Measurements from ENCODE around the gene GALNT15. TPM values are rescaled to one million over a fixed set of nuclear protein-coding genes. Genes with fewer than 3 reads are reported as not detected.
A peak's percentile ranks its signal among the peaks of the same experiment; 100 is the strongest.

Gene GALNT15
- total RNA-seq, 8 experiments from 2014 or later, result 0.23 to 41.3 (median 0.70) TPM; not detected in 1

GRCh38 chr3:16266714-16267113 is 92.2 kb downstream of the GALNT15 start:
- in situ Hi-C loops (cut with MboI; ENCODE audit: low pct_unique_long_range_greater_than_20kb in 2 of 9, low sequenced_read_pairs in 9 of 9, unreplicated experiment in 9 of 9), result no loop called here
- WGBS, 10 experiments, result 59 to 100% (median 89%) methylated on average over 1 to 3 of the region's 3 CpGs; no CpG with 5 or more reads in 1 of the 10 experiments
- Histone ChIP-seq H3K4me3 (peak overlapping the region in 2 of 5 donors; percentile 73 to 85), H3K4me1 (replicated peaks in 1 of 2) (peaks cover 0 to 32% of the 10 kb centered on the region in 2 donors), H3K27ac (no peak overlapping the region)
- ATAC-seq (replicated peaks in 6 of 8), result no peak

DNA sequence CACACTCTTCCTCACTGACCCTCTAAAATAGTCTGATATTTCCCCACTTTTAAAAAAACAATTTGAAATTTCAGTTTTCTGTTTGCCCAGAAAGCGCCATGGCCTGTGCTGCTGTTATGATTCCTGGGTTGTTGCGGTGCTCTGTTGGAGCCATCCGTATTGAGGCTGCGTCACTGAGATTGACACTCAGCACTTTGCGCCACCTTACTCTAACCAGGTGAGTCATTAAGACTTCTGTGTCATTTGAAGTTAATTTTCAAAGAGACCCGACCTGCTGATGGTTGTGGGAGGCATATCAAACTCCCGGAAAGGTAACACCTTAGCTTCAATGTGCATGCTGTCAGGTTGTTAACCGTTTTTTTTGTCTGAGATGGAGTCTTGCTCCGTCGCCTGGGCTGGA is 96.4 kb downstream of the GALNT15 start:
- no peak overlapping the region for H3K27ac ChIP-seq
- ATAC-seq (replicated peaks in 6 of 8), result no peak
- H3K4me3 ChIP-seq, result no peak overlapping the region
- 92 to 100% (median 95%) methylated on average over 4 to 7 of the region's 10 CpGs; no CpG with 5 or more reads in 3 of the 10 experiments for WGBS, 10 experiments
- in situ Hi-C loops (cut with MboI; ENCODE audit: low pct_unique_long_range_greater_than_20kb in 2 of 9, low sequenced_read_pairs in 9 of 9, unreplicated experiment in 9 of 9), result no loop called here
- peaks cover 0 to 20% of the 10 kb centered on the region in 2 donors for H3K4me1 ChIP-seq (replicated peaks in 1 of 2)

- in situ Hi-C loops (cut with MboI; ENCODE audit: low pct_unique_long_range_greater_than_20kb in 2 of 9, low sequenced_read_pairs in 9 of 9, unreplicated experiment in 9 of 9), result no loop called here
- ATAC-seq (replicated peaks in 6 of 8), result no peak
- 71 to 100% (median 100%) methylated on average over 1 of the region's 1 CpG; no CpG with 5 or more reads in 1 of the 10 experiments for WGBS, 10 experiments
- Histone ChIP-seq H3K4me1 (replicated peaks in 1 of 2) (peaks cover 0 to 5% of the 10 kb centered on the region in 2 donors), H3K27ac (no peak overlapping the region), H3K4me3 (no peak overlapping the region)
Measured at GRCh38 chr3:16272588-16272987, 98.1 kb downstream of the GALNT15 start.

GRCh38 chr3:16273867-16274266 is 99.4 kb downstream of the GALNT15 start:
- 0 to 100% (median 88%) methylated on average over 1 to 2 of the region's 2 CpGs; no CpG with 5 or more reads in 4 of the 10 experiments for WGBS, 10 experiments
- Histone ChIP-seq H3K27ac (no peak overlapping the region), H3K4me1 (replicated peaks in 1 of 2) (no peaks in the 10 kb centered on the region), H3K4me3 (no peak overlapping the region)
- ATAC-seq (replicated peaks in 6 of 8), result peak in 3 of 8 experiments; percentile 68 to 98 (median 90)
- in situ Hi-C loops (cut with MboI; ENCODE audit: low pct_unique_long_range_greater_than_20kb in 2 of 9, low sequenced_read_pairs in 9 of 9, unreplicated experiment in 9 of 9), result no loop called here

GRCh38 chr3:16277471-16277870 is 103.0 kb downstream of the GALNT15 start:
- ATAC-seq (replicated peaks in 6 of 8), result no peak
- Histone ChIP-seq H3K4me1 (replicated peaks in 1 of 2) (no peaks in the 10 kb centered on the region), H3K27ac (no peak overlapping the region), H3K4me3 (no peak overlapping the region)
- in situ Hi-C loops (cut with MboI; ENCODE audit: low pct_unique_long_range_greater_than_20kb in 2 of 9, low sequenced_read_pairs in 9 of 9, unreplicated experiment in 9 of 9), result loop anchor here in 6 of 9 experiments (25.0 kb wide), 3 partner anchors 235 to 285 kb away; partner anchors contain the start of gene RFTN1 (in 1 of the 6)
- 63 to 100% (median 94%) methylated on average over 1 to 3 of the region's 3 CpGs; no CpG with 5 or more reads in 6 of the 10 experiments for WGBS, 10 experiments

- in situ Hi-C loops (cut with MboI; ENCODE audit: low pct_unique_long_range_greater_than_20kb in 2 of 9, low sequenced_read_pairs in 9 of 9, unreplicated experiment in 9 of 9), result loop anchor here in 6 of 9 experiments (25.0 kb wide), 3 partner anchors 233 to 283 kb away; partner anchors contain the start of gene RFTN1 (in 1 of the 6)
- H3K4me3 ChIP-seq, result no peak overlapping the region
- no peaks in the 10 kb centered on the region for H3K4me1 ChIP-seq (replicated peaks in 1 of 2)
- 14 to 100% (median 89%) methylated on average over 1 to 3 of the region's 3 CpGs; no CpG with 5 or more reads in 4 of the 10 experiments for WGBS, 10 experiments
- H3K27ac ChIP-seq, result no peak overlapping the region
- ATAC-seq (replicated peaks in 6 of 8), result peak in 2 of 8 experiments; percentile 59 to 71
Measured at GRCh38 chr3:16279010-16279801, 104.7 kb downstream of the GALNT15 start.

DNA sequence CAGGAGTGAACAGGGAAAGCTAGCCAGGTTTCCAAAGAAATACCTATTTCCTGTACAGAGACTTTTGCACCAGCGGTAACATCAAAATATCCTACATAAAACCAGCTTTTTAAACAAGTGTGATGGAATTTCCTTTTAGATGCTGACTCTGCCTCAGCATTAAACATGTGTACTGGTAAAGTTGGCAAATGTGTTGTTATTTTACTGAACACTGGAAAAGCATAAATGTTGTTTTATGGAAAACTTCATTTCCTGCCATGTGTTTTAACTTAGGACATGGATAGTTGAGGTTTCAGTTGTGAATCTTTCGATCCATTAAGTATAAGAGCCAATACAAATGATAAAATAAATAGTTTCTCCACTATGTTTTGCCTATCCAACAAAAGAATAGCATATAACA is 106.2 kb downstream of the GALNT15 start:
- Histone ChIP-seq H3K4me1 (replicated peaks in 1 of 2) (no peaks in the 10 kb centered on the region), H3K4me3 (no peak overlapping the region), H3K27ac (no peak overlapping the region)
- ATAC-seq (replicated peaks in 6 of 8), result no peak
- in situ Hi-C loops (cut with MboI; ENCODE audit: low pct_unique_long_range_greater_than_20kb in 2 of 9, low sequenced_read_pairs in 9 of 9, unreplicated experiment in 9 of 9), result loop anchor here (10.0 to 25.0 kb wide), 5 partner anchors 232 to 282 kb away; partner anchors contain the start of gene RFTN1 (in 1 of the 9)
- WGBS, 10 experiments, result 11 to 100% (median 85%) methylated on average over 1 to 2 of the region's 2 CpGs

Other genes starting within 250 kb of the GALNT15 start
- gene DPH3, start 90.3 kb downstream of the GALNT15 start, total RNA-seq, result 10 to 100 TPM; 10.6 to 37.5 (median 20.3) TPM
- gene OXNAD1, start 90.5 kb downstream of the GALNT15 start, total RNA-seq, result 10 to 100 TPM; 10.2 to 25.2 (median 18.1) TPM

Measured in motor neuron (in vitro differentiated cells).